A673 (cell line): ENCODE results near the gene FXN. TPM values are rescaled to one million over a fixed set of nuclear protein-coding genes. Genes with fewer than 3 reads are reported as not detected.
"Not testable (repeated sequence)": the region's sequence is repeated elsewhere in the genome, so short reads cannot be mapped to it uniquely, and the experiment has no call there.

ENCODE experiments used
- BruUV-seq: library from RNA; stranded (reverse); fragments of 400-500 nt; replicated peaks from 2 replicates; lab custom pipeline; 2021; lab: Mats Ljungman, UMichigan
- CTCF ChIA-PET: fragments of 300-600 bp; sonication (Branson Sonifier 250); formaldehyde crosslinking; loops from one replicate; lab custom pipeline; 2022; ENCODE audit warnings: antibody characterized with exemption; lab: Charles Lee
- POLR2A ChIA-PET: fragments of 300-600 bp; sonication (Branson Sonifier 250); formaldehyde crosslinking; loops from one replicate; lab custom pipeline; 2022; ENCODE audit warnings: antibody characterized with exemption; ENCODE audit not compliant: low non-redundant PET; lab: Charles Lee
- DNase-seq: peaks from one replicate; pipeline ENCODE4 v3.0.0-alpha.2; 2015; ENCODE audit warnings: low spot score
- H3K27ac ChIP-seq: fragments of 200-600 bp; sonication (generic); 2 replicates; pipeline ENCODE4 v1.5.1; 2016; ENCODE audit warnings: mixed run types, low read depth, mild to moderate bottlenecking, mixed read lengths, antibody characterized with exemption, low read length; ENCODE audit not compliant: poor library complexity, severe bottlenecking
- H3K27me3 ChIP-seq: fragments of 200-600 bp; sonication (generic); replicated peaks from 2 replicates; pipeline ENCODE4 v1.6.1; 2017; ENCODE audit warnings: mixed run types, low read depth, mild to moderate bottlenecking, mixed read lengths, antibody characterized with exemption, low read length; ENCODE audit not compliant: insufficient read depth, poor library complexity
- H3K36me3 ChIP-seq: fragments of 200-600 bp; sonication (generic); 2 replicates; pipeline ENCODE4 v1.6.1; 2016; ENCODE audit warnings: mixed run types, mild to moderate bottlenecking, mixed read lengths, antibody characterized with exemption, low read length; ENCODE audit not compliant: insufficient read depth, poor library complexity, severe bottlenecking
- H3K4me1 ChIP-seq: fragments of 200-600 bp; sonication (generic); 2 replicates; pipeline ENCODE4 v1.6.1; 2017; ENCODE audit warnings: mixed run types, mild to moderate bottlenecking, mixed read lengths, antibody characterized with exemption, low read length; ENCODE audit not compliant: insufficient read depth, poor library complexity, severe bottlenecking
- H3K4me3 ChIP-seq: fragments of 200-600 bp; sonication (generic); 2 replicates; pipeline ENCODE4 v1.5.1; 2016; ENCODE audit warnings: low read depth, mixed run types, mild to moderate bottlenecking, mixed read lengths, low read length; ENCODE audit not compliant: poor library complexity, severe bottlenecking
- H3K9me3 ChIP-seq: fragments of 200-600 bp; sonication (generic); 2 replicates; pipeline ENCODE4 v1.6.1; 2016; ENCODE audit warnings: mixed run types, low read depth, mild to moderate bottlenecking, mixed read lengths, antibody characterized with exemption, low read length; ENCODE audit not compliant: poor library complexity, severe bottlenecking
- CTCF ChIP-seq: fragments of 300-800, 200-600 bp; sonication (generic); conservative IDR thresholded peaks from 2 replicates; pipeline ENCODE4 v1.5.1; 2017; ENCODE audit warnings: low read depth, mild to moderate bottlenecking, antibody characterized with exemption, low read length, moderate library complexity, mixed read lengths
- EZH2 ChIP-seq: fragments of 200-600 bp; sonication (generic); IDR thresholded peaks from 2 replicates; pipeline ENCODE4 v1.6.1; 2017; ENCODE audit warnings: borderline replicate concordance, low read depth, mild to moderate bottlenecking, mixed read lengths, antibody characterized with exemption, low read length; ENCODE audit not compliant: poor library complexity, severe bottlenecking
- intact Hi-C: fragments of 100-400 bp; cut with micrococcal nuclease; formaldehyde crosslinking; loops from one replicate; pipeline ENCODE4 v1.10.0; 2022; ENCODE audit not compliant: unreplicated experiment
- total RNA-seq: library from RNA; stranded (reverse); gene quantifications from 2 replicates; pipeline ENCODE4 v1.2.3, GENCODE V29; 2021

The FXN gene
- total RNA-seq, 1 experiment from 2014 or later, result 20.8 TPM

- TF ChIP-seq EZH2, result no peak
- no peak for TF ChIP-seq CTCF
- Histone ChIP-seq H3K9me3 (no peaks in the 10 kb centered on the region), H3K36me3 (no peaks in the 10 kb centered on the region), H3K4me1 (no peaks in the 10 kb centered on the region), H3K27me3 (no peaks in the 10 kb centered on the region), H3K27ac (no peak overlapping the region), H3K4me3 (no peak overlapping the region)
- ChIA-PET CTCF (no interaction called here), POLR2A (no interaction called here)
- no TSS peak for BruUV-seq
- DNase-seq, result no peak
- intact Hi-C loops, result no loop called here
Measured at GRCh38 chr9:69097064-69097463, 61.5 kb downstream of the FXN start.

GRCh38 chr9:69097923-69098593, 62.5 kb downstream of the FXN start:
- H3K27ac ChIP-seq, result no peak overlapping the region

GRCh38 chr9:69103348-69103996, 67.9 kb downstream of the FXN start:
- H3K27me3 ChIP-seq, H3K9me3 ChIP-seq, H3K27ac ChIP-seq, POLR2A ChIA-PET, H3K36me3 ChIP-seq, CTCF ChIA-PET, intact Hi-C loops, H3K4me3 ChIP-seq, H3K4me1 ChIP-seq, BruUV-seq, DNase-seq: not testable (repeated sequence)

More at GRCh38 chr9:69097923-69098593, 62.5 kb downstream of the FXN start:
- Histone ChIP-seq H3K27me3 (no peaks in the 10 kb centered on the region), H3K4me1 (no peaks in the 10 kb centered on the region), H3K4me3 (no peak overlapping the region), H3K9me3 (no peaks in the 10 kb centered on the region), H3K36me3 (no peaks in the 10 kb centered on the region)
- ChIA-PET CTCF (no interaction called here), POLR2A (no interaction called here)
- BruUV-seq, result no TSS peak
- TF ChIP-seq CTCF (no peak), EZH2 (no peak)
- intact Hi-C loops, result no loop called here
- no peak for DNase-seq
